Measurements from ENCODE around the gene ODAD2. TPM values are rescaled to one million over a fixed set of nuclear protein-coding genes. Genes with fewer than 3 reads are reported as not detected.

Gene ODAD2
- total RNA-seq, 4 donors from 2014 or later, result not detected

- H3K27ac ChIP-seq, result no peak overlapping the region
- no peak for TF ChIP-seq POLR2A (IDR thresholded peaks at IDR 0.05)
- TF ChIP-seq CTCF (IDR thresholded peaks at IDR 0.05 in 4 of 5, conservative IDR thresholded peaks at IDR 0.05 in 1 of 5), result no peak
- intact Hi-C loops (cut with DNase I; ENCODE audit: low total_unique reads), result no loop called here
- in situ Hi-C loops (cut with MboI; ENCODE audit: low sequenced_read_pairs in 4 of 4), result no loop called here
- ATAC-seq (no peak), DNase-seq (no peak)
- H3K36me3 ChIP-seq, result no peaks in the 10 kb centered on the region
- no peak overlapping the region for H3K4me3 ChIP-seq
- no peaks in the 10 kb centered on the region for H3K4me1 ChIP-seq
- H3K27me3 ChIP-seq, result no peaks in the 10 kb centered on the region
- H3K9me3 ChIP-seq, result no peaks in the 10 kb centered on the region
Measured at GRCh38 chr10:27774831-27775230, 224.0 kb downstream of the ODAD2 start.

- Histone ChIP-seq H3K4me3 (no peak overlapping the region), H3K9me3 (no peaks in the 10 kb centered on the region), H3K4me1 (no peaks in the 10 kb centered on the region), H3K27me3 (no peaks in the 10 kb centered on the region), H3K27ac (no peak overlapping the region), H3K36me3 (no peaks in the 10 kb centered on the region)
- in situ Hi-C loops (cut with MboI; ENCODE audit: low sequenced_read_pairs in 4 of 4), result no loop called here
- ATAC-seq (no peak), DNase-seq (no peak)
- TF ChIP-seq CTCF (IDR thresholded peaks at IDR 0.05 in 4 of 5, conservative IDR thresholded peaks at IDR 0.05 in 1 of 5) (no peak), POLR2A (IDR thresholded peaks at IDR 0.05) (no peak)
- intact Hi-C loops (cut with DNase I; ENCODE audit: low total_unique reads), result no loop called here
Measured at GRCh38 chr10:27771231-27771630, 227.6 kb downstream of the ODAD2 start.

DNA sequence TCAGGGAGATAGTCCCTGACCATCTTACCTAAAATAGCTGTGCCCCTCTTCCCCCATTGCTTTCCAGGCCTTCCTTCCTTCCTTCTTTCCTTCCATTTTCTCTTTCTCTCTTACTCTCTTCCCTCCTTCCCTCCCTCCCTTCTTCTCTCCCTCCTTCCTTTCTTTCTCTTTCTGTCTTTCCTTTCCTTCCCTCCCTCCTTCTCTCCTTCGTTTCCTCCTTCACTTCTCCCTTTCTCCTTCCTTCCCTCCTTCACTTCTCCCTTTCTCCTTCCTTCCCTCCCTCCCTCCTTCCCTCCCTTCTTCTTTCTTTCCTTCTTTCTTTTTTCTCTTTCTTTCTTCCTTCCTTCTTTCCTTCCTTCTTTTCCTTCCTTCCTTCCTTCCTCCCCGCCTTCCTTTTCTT lies 228.7 kb downstream of the ODAD2 start:
- H3K9me3 ChIP-seq, result no peaks in the 10 kb centered on the region
- no peak overlapping the region for H3K4me3 ChIP-seq
- no peak overlapping the region for H3K27ac ChIP-seq
- intact Hi-C loops (cut with DNase I; ENCODE audit: low total_unique reads), result no loop called here
- TF ChIP-seq CTCF (IDR thresholded peaks at IDR 0.05 in 4 of 5, conservative IDR thresholded peaks at IDR 0.05 in 1 of 5) (no peak), POLR2A (IDR thresholded peaks at IDR 0.05) (no peak)
- no peaks in the 10 kb centered on the region for H3K27me3 ChIP-seq
- in situ Hi-C loops (cut with MboI; ENCODE audit: low sequenced_read_pairs in 4 of 4), result no loop called here
- H3K4me1 ChIP-seq, result no peaks in the 10 kb centered on the region
- DNase-seq, result no peak
- ATAC-seq, result no peak
- no peaks in the 10 kb centered on the region for H3K36me3 ChIP-seq

Measured in gastrocnemius medialis (tissue), 4 donors.